PC-9 (cell line): ENCODE data around the gene PSD4.

ENCODE experiments used
- CTCF ChIP-seq: fragments of 200-600 bp; sonication (generic); conservative IDR thresholded peaks from 2 replicates; pipeline ENCODE4 v1.6.1; 2017; ENCODE audit warnings: mixed run types, antibody characterized with exemption, mild to moderate bottlenecking, moderate library complexity
- EZH2 ChIP-seq: fragments of 200-600 bp; sonication (generic); IDR thresholded peaks from 2 replicates; pipeline ENCODE4 v1.8.0; 2017; ENCODE audit warnings: antibody characterized with exemption, low read depth

- TF ChIP-seq CTCF (no peak), EZH2 (no peak)
Measured at GRCh38 chr2:113203217-113203530, 29.4 kb downstream of the PSD4 start.
